Measurements from ENCODE around the gene RFXAP.

GRCh38 chr13:36858290-36858689 lies 39.3 kb downstream of the RFXAP start:
- TF ChIP-seq EZH2 (IDR thresholded peaks at IDR 0.05) (no peak), POLR2AphosphoS5 (IDR thresholded peaks at IDR 0.05; ENCODE audit: borderline replicate concordance, low read depth, low read length) (no peak)
